Body of pancreas (tissue), 4 donors: Measurements from ENCODE around the gene CEACAM6. TPM values are rescaled to one million over a fixed set of nuclear protein-coding genes. Genes with fewer than 3 reads are reported as not detected.

Experiments
- ATAC-seq: fragments of 150-250 bp; one replicate; pipeline ENCODE4 v1.9.1; 2016
- DNase-seq, 4 donors: peaks; one replicate each; pipeline ENCODE4 v3.0.0-alpha.2; 2019
- H3K27ac ChIP-seq, 4 donors: fragments of 200-600 bp; sonication (generic); 1 replicate in 3 of 4; 2 replicates in 1 of 4; pipeline versions ENCODE4 v1.5.1 to v1.6.1; 2016 to 2019; ENCODE audit warnings: mild to moderate bottlenecking in 1 of 4, mixed read lengths in 1 of 4, moderate library complexity in 1 of 4
- H3K27me3 ChIP-seq, 2 donors: fragments of 200-600 bp; sonication (generic); one replicate each; pipeline ENCODE4 v1.6.0; 2016; ENCODE audit warnings: mild to moderate bottlenecking in 1 of 2
- H3K36me3 ChIP-seq, 2 donors: fragments of 200-600 bp; sonication (generic); replicated peaks in 1 of 2; 2 replicates each; pipeline ENCODE4 v1.5.1; 2016; ENCODE audit warnings: low read depth in 2 of 2; ENCODE audit not compliant: insufficient read depth in 1 of 2
- H3K4me1 ChIP-seq: fragments of 200-600 bp; sonication (generic); one replicate; pipeline ENCODE4 v1.6.0; 2016
- H3K4me3 ChIP-seq, 2 donors: fragments of 200-600 bp; sonication (generic); 1 replicate in 1 of 2; 2 replicates in 1 of 2; pipeline ENCODE4 v1.5.1; 2016 to 2019
- H3K9me3 ChIP-seq, 3 donors: fragments of 200-600 bp; sonication (generic); 1 replicate in 2 of 3; 2 replicates in 1 of 3; pipeline ENCODE4 v1.5.1; 2016
- CTCF ChIP-seq, 7 experiments: fragments of 450-650 bp in 4 of 7; fragments of 200-600 bp in 3 of 7; sonication (generic) in 3 of 7; IDR thresholded peaks; one replicate each; pipeline ENCODE4 v1.5.1; 2016 to 2019; ENCODE audit warnings: antibody characterized with exemption in 7 of 7
- POLR2A ChIP-seq, 3 donors: fragments of 450-650 bp; IDR thresholded peaks; one replicate each; pipeline ENCODE4 v1.6.1; 2016; ENCODE audit warnings: antibody characterized with exemption in 3 of 3, mild to moderate bottlenecking in 2 of 3
- WGBS, 2 donors: methylation state at CpG; one replicate each; pipeline ENCODE4 v1.1.5; 2017; 5-methylcytosine and 5-hydroxymethylcytosine counted together
- intact Hi-C: fragments of 100-400 bp; cut with DNase I; formaldehyde crosslinking; loops from one replicate; pipeline ENCODE4 v1.15.1; 2023
- total RNA-seq, 2 donors: library from RNA; depleted of rRNA; stranded (reverse); fragments of >200 nt; gene quantifications; one replicate each; pipeline ENCODE4 v1.1.0, GENCODE V29; 2016

Gene CEACAM6
- total RNA-seq, 2 donors from 2014 or later: 3.0 to 27.0 TPM

DNA sequence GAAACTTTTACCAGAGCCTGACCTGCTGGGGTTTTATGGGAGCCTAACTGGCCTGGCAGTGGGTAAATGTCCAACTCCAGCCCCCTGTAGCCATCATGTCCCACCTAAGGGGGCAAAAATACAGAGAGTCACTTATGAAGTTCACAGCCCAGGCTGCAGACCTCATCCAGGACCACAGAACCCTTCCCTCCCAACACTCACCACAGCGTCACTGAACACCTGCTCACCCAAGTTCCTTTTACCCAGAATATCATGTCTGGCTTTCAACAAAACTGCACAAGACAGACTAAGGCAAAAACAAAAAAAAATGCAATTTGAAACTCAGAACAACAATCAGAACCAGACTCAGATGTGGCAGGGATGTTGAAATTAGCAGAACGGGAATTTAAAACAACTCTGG is 47.4 kb downstream of the CEACAM6 start:
- H3K36me3 ChIP-seq: no peaks in the 10 kb centered on the region
- ATAC-seq (no peak), DNase-seq (no peak)
- no peaks in the 10 kb centered on the region for H3K4me1 ChIP-seq
- no peak for TF ChIP-seq CTCF (IDR thresholded peaks at IDR 0.05)
- no peak for TF ChIP-seq POLR2A (IDR thresholded peaks at IDR 0.05)
- WGBS, 2 donors: 75 to 93% methylated on average over 2 of the region's 2 CpGs
- no peak overlapping the region for H3K4me3 ChIP-seq
- intact Hi-C loops: no loop called here
- no peaks in the 10 kb centered on the region for H3K9me3 ChIP-seq
- no peak overlapping the region for H3K27ac ChIP-seq
- no peaks in the 10 kb centered on the region for H3K27me3 ChIP-seq

DNA sequence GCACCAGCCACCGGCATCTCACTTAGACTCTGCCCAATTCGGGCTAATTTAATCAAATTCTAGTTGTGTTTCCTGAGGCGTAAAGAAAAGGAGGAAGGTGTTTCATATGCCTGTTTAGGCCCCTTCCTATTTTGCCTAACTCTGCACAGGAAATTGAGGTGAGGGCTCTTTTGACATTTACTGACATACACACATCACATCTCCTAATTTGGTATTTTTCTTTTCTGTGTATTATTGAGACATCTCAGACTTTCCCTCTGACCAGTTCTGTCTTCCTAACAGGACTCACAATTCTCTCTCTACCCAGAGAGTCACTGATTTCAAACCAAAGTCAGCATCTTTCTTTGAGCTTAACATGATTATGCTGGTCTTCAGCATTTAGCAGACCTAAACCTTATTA is 49.0 kb downstream of the CEACAM6 start:
- no peak for ATAC-seq
- no peaks in the 10 kb centered on the region for H3K9me3 ChIP-seq
- no peaks in the 10 kb centered on the region for H3K4me1 ChIP-seq
- no peak overlapping the region for H3K4me3 ChIP-seq
- H3K27ac ChIP-seq: no peak overlapping the region
- intact Hi-C loops: no loop called here
- H3K27me3 ChIP-seq: no peaks in the 10 kb centered on the region
- DNase-seq: no peak
- no peaks in the 10 kb centered on the region for H3K36me3 ChIP-seq
- WGBS, 2 donors: 63 to 70% methylated on average over 3 of the region's 3 CpGs
- TF ChIP-seq CTCF (IDR thresholded peaks at IDR 0.05) (no peak), POLR2A (IDR thresholded peaks at IDR 0.05) (no peak)

DNA sequence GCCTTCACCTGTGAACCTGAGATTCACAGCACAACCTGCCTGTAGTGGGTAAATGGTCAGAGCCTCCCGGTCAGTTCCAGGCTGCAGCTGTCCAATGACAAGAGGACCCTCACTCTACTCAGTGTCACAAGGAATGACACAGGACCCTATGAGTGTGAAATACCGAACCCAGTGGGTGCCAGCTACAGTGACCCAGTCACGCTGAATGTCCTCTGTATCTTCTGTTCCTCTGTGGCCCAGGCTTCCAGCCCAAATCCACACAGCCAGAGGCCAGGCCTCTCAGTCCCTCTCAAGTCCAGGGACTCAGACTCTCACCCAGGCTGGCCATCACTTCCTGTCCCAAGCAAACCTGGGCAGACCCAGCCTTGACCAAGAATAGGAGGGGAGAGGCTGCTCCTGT is 51.8 kb downstream of the CEACAM6 start:
- H3K4me3 ChIP-seq: no peak overlapping the region
- no peaks in the 10 kb centered on the region for H3K27me3 ChIP-seq
- H3K36me3 ChIP-seq: no peaks in the 10 kb centered on the region
- WGBS, 2 donors: 76% methylated on average over 3 of the region's 3 CpGs; no CpG with 5 or more reads in 1 of the 2 donors
- H3K4me1 ChIP-seq: no peaks in the 10 kb centered on the region
- ATAC-seq (no peak), DNase-seq (no peak)
- no peak for TF ChIP-seq POLR2A (IDR thresholded peaks at IDR 0.05)
- no peak for TF ChIP-seq CTCF (IDR thresholded peaks at IDR 0.05)
- intact Hi-C loops: no loop called here
- no peak overlapping the region for H3K27ac ChIP-seq
- H3K9me3 ChIP-seq: no peaks in the 10 kb centered on the region

- Histone ChIP-seq H3K4me3 (no peak overlapping the region), H3K9me3 (no peaks in the 10 kb centered on the region), H3K4me1 (no peaks in the 10 kb centered on the region), H3K27me3 (no peaks in the 10 kb centered on the region), H3K36me3 (no peaks in the 10 kb centered on the region), H3K27ac (no peak overlapping the region)
- DNase-seq (peak in 1 of 4 donors; percentile 40), ATAC-seq (no peak)
- TF ChIP-seq CTCF (IDR thresholded peaks at IDR 0.05) (no peak), POLR2A (IDR thresholded peaks at IDR 0.05) (no peak)
- intact Hi-C loops: no loop called here
- 74 to 76% methylated on average over 11 to 16 of the region's 16 CpGs for WGBS, 2 donors
These were observed 53.6 kb downstream of the CEACAM6 start for GRCh38 chr19:41808663-41809566.

- Histone ChIP-seq H3K9me3 (no peaks in the 10 kb centered on the region), H3K27me3 (no peaks in the 10 kb centered on the region), H3K36me3 (no peaks in the 10 kb centered on the region), H3K27ac (no peak overlapping the region), H3K4me3 (no peak overlapping the region), H3K4me1 (no peaks in the 10 kb centered on the region)
- no peak for ATAC-seq
- TF ChIP-seq POLR2A (IDR thresholded peaks at IDR 0.05) (no peak), CTCF (IDR thresholded peaks at IDR 0.05) (no peak)
- DNase-seq: no peak
- intact Hi-C loops: no loop called here
- 51% methylated on average over 4 of the region's 4 CpGs; no CpG with 5 or more reads in 1 of the 2 donors for WGBS, 2 donors
These were observed 55.0 kb downstream of the CEACAM6 start for GRCh38 chr19:41810301-41810700.
